Upper lobe of right lung (tissue), 1 donor: Measurements from ENCODE around the gene SOS2. TPM values are rescaled to one million over a fixed set of nuclear protein-coding genes. Genes with fewer than 3 reads are reported as not detected.
"Not testable (repeated sequence)": the region's sequence is repeated elsewhere in the genome, so short reads cannot be mapped to it uniquely, and the experiment has no call there.

Experiments
- ATAC-seq: fragments of 200-7000 bp; cut with Tn5 transposase; one replicate; pipeline ENCODE4 v1.9.1; 2020; ENCODE audit warnings: mild to moderate bottlenecking, moderate library complexity
- DNase-seq: peaks from one replicate; pipeline ENCODE4 v3.0.0-alpha.2; 2020
- H3K27ac ChIP-seq: fragments of 200-600 bp; one replicate; pipeline ENCODE4 v1.8.0; 2022
- H3K27me3 ChIP-seq: fragments of 200-600 bp; one replicate; pipeline ENCODE4 v1.8.0; 2022; ENCODE audit warnings: mild to moderate bottlenecking
- H3K36me3 ChIP-seq: fragments of 200-600 bp; one replicate; pipeline ENCODE4 v1.8.0; 2022
- H3K4me1 ChIP-seq: fragments of 200-600 bp; one replicate; pipeline ENCODE4 v1.8.0; 2022
- H3K4me3 ChIP-seq: fragments of 200-600 bp; one replicate; pipeline ENCODE4 v1.8.0; 2022; ENCODE audit warnings: mild to moderate bottlenecking
- H3K9me3 ChIP-seq: fragments of 200-600 bp; one replicate; pipeline ENCODE4 v1.8.0; 2022
- intact Hi-C: fragments of 100-400 bp; cut with DNase I; formaldehyde crosslinking; loops from one replicate; pipeline ENCODE4 v1.11.0; 2022
- total RNA-seq: library from RNA; stranded (reverse); fragmentation: NEBNext Ultra II Directional; extraction: Animal tissue kit (Norgen Biotek cat#: 25700); gene quantifications from one replicate; pipeline ENCODE4 v1.2.1, GENCODE V29; 2021
- TF ChIP-seq, protein P1 (sequence below): fragments of 200-600 bp; IDR thresholded peaks from one replicate; pipeline ENCODE4 v1.8.0; 2022; ENCODE audit warnings: antibody characterized with exemption
- donor health status: DM: no; HTN: yes; CAD: no; lungs with severe emphysema.

The SOS2 gene
- total RNA-seq, 1 donor from 2014 or later, result 30.3 TPM

DNA sequence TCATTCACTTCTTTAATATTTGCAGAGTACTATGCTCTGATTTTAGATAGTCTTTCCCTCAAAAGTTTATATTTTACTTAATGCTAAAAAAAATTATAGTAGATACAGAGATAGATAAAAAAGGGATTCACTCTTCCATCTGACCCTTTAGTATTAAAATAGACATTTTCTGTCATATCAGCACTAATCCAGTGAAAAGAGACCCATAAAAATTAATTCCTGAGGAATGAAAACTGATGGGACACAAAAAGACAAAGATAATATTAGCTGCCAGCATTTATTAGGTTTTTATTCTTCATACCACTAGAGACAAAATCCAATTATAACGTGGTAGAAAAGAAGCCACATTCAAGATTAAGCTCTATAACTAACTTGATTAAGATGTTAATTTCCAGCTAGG is 45.3 kb downstream of the SOS2 start:
- H3K36me3 ChIP-seq, result peaks cover 51% of the 10 kb centered on the region
- intact Hi-C loops, result no loop called here
- TF ChIP-seq, protein P1, sequence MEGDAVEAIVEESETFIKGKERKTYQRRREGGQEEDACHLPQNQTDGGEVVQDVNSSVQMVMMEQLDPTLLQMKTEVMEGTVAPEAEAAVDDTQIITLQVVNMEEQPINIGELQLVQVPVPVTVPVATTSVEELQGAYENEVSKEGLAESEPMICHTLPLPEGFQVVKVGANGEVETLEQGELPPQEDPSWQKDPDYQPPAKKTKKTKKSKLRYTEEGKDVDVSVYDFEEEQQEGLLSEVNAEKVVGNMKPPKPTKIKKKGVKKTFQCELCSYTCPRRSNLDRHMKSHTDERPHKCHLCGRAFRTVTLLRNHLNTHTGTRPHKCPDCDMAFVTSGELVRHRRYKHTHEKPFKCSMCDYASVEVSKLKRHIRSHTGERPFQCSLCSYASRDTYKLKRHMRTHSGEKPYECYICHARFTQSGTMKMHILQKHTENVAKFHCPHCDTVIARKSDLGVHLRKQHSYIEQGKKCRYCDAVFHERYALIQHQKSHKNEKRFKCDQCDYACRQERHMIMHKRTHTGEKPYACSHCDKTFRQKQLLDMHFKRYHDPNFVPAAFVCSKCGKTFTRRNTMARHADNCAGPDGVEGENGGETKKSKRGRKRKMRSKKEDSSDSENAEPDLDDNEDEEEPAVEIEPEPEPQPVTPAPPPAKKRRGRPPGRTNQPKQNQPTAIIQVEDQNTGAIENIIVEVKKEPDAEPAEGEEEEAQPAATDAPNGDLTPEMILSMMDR, result no peak
- no peaks in the 10 kb centered on the region for H3K27me3 ChIP-seq
- ATAC-seq (no peak), DNase-seq (no peak)
- H3K9me3 ChIP-seq, result no peaks in the 10 kb centered on the region
- H3K27ac ChIP-seq, result no peak overlapping the region
- H3K4me3 ChIP-seq, result no peak overlapping the region
- no peaks in the 10 kb centered on the region for H3K4me1 ChIP-seq

DNA sequence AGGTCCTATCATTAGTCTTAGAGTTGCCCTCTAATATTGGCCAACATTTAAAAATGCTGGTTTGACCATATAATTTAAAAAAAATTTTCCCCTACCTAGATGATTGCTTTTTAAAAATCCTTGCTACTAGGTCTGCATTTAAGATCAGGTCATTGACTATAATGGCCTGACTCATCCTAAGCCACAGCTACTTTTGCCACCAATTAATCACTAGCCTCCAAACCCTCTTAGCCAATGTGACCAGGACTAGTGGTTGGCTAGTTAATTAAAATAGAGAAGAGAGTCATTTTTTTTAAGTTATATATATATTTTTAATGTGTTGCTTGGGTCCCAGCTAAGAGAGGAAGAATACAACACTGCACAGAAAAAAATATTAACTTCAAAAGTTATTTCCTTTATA is 57.5 kb downstream of the SOS2 start:
- DNase-seq, result no peak
- no peaks in the 10 kb centered on the region for H3K9me3 ChIP-seq
- TF ChIP-seq, protein P1, result no peak
- peaks cover 52% of the 10 kb centered on the region for H3K36me3 ChIP-seq
- H3K4me1 ChIP-seq, result no peaks in the 10 kb centered on the region
- H3K27me3 ChIP-seq, result no peaks in the 10 kb centered on the region
- intact Hi-C loops, result no loop called here
- no peak for ATAC-seq
- H3K27ac ChIP-seq, result no peak overlapping the region
- no peak overlapping the region for H3K4me3 ChIP-seq

DNA sequence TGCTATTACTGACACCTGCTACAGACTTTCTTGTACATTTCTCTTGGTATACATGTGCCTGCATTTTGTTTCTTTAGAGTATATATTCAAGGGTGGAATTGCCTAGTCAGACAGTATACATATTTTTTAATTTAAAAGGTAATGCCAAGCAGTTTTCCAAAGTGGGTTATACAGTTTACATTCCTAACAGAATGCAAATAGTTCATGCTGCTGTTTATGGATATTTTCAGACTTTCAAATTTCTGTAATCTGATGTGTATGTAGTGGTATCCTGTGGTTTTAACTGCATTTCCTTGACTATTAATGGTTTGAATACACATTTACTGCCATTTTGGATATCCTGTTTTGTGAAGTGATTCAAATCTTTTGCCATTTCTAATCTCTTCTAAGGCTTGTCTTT is 59.5 kb downstream of the SOS2 start:
- DNase-seq (no peak), ATAC-seq (no peak)
- Histone ChIP-seq H3K27ac (no peak overlapping the region), H3K4me3 (no peak overlapping the region), H3K36me3 (peaks cover 33% of the 10 kb centered on the region), H3K4me1 (no peaks in the 10 kb centered on the region), H3K27me3 (no peaks in the 10 kb centered on the region), H3K9me3 (no peaks in the 10 kb centered on the region)
- TF ChIP-seq, protein P1, result no peak
- intact Hi-C loops, result no loop called here

DNA sequence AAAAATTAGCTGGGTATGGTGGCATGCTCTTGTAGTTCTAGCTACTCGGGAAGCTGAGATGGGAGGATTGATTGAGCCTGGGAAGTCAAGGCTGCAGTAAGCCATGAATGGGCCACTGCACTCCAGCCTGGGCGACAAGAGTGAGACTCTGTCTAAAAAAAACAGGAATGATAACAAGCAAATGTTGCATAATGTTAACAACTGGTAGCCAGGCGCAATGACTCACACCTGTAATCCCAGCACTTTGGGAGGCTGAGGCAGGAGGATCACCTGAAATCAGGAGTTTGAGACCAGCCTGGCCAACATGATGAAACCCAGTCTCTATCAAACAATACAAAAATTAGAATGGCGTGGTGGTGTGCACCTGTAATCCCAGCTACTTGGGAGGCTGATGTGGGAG is 64.0 kb downstream of the SOS2 start:
- intact Hi-C loops, H3K9me3 ChIP-seq, H3K27ac ChIP-seq, H3K27me3 ChIP-seq, DNase-seq, H3K36me3 ChIP-seq, H3K4me1 ChIP-seq, H3K4me3 ChIP-seq, ATAC-seq: not testable (repeated sequence)

DNA sequence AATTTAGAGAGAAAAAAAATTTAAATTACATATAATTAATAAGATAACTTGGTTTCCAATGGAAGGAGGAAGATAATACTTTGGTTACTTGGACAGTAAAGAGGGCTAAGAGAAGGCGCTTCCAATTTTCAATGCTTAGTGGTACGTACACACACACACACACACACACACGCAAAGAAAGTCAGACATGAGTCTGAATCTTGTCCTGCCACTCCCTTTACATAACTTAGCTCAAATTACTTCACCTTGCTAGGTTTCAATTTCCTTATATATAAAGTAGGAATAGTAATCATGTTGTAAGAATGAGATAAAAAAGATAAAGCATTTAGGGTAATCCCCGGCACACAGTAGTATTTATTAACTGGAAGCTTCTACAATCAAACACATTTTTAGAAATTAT is 75.3 kb downstream of the SOS2 start:
- H3K4me3 ChIP-seq, result no peak overlapping the region
- H3K36me3 ChIP-seq, result peaks cover 67% of the 10 kb centered on the region
- intact Hi-C loops, result no loop called here

DNA sequence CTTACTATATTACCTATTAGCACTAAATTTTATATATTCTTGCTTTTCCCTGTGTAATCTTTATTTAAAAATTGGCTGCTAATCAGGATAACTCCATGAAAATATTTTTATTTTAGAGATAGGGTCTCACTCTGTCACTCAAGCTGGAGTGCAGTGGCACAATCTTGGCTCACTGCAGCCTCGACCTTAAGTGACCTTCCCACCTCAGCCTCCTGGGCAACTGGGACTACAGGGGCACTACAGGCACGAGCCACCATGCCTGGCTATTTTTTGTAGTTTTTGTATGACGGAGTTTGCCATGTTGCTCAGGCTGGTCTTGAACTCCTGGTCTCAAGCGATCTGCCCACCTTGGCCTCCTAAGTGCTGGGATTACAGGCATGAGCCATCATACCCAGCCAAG is 82.6 kb downstream of the SOS2 start:
- ATAC-seq, result no peak
- Histone ChIP-seq H3K27ac (no peak overlapping the region), H3K36me3 (peaks cover 73% of the 10 kb centered on the region), H3K4me3 (no peak overlapping the region), H3K9me3 (no peaks in the 10 kb centered on the region), H3K27me3 (no peaks in the 10 kb centered on the region), H3K4me1 (no peaks in the 10 kb centered on the region)
- DNase-seq, result no peak
- TF ChIP-seq, protein P1, result no peak
- intact Hi-C loops, result no loop called here

More for the DNA sequence above, 75.3 kb downstream of the SOS2 start:
- H3K27ac ChIP-seq, result no peak overlapping the region
- TF ChIP-seq, protein P1, result no peak
- no peaks in the 10 kb centered on the region for H3K9me3 ChIP-seq
- no peak for DNase-seq
- H3K27me3 ChIP-seq, result no peaks in the 10 kb centered on the region
- ATAC-seq, result no peak
- no peaks in the 10 kb centered on the region for H3K4me1 ChIP-seq
